Mesenchymal stem cell (in vitro differentiated cells and primary cell): ENCODE data around the gene NAT9.
A peak's percentile ranks its signal among the peaks of the same experiment; 100 is the strongest.

Experiments
- DNase-seq: peaks from one replicate; pipeline ENCODE4 v3.0.0-alpha.2; 2013
- H2AFZ ChIP-seq: one replicate; pipeline ENCODE4 v1.6.1; 2013; ENCODE audit warnings: low read depth, mild to moderate bottlenecking, control low read depth, inconsistent platforms, low read length, moderate library complexity
- H2AK5ac ChIP-seq: 2 replicates; pipeline ENCODE4 v1.6.1; 2013; ENCODE audit warnings: low read length, moderate library complexity, mild to moderate bottlenecking, inconsistent platforms; ENCODE audit not compliant: severe bottlenecking
- H2BK120ac ChIP-seq: one replicate; pipeline ENCODE4 v1.6.1; 2013; ENCODE audit warnings: low read depth, mild to moderate bottlenecking, inconsistent platforms, low read length, moderate library complexity
- H2BK12ac ChIP-seq, 2 experiments: one replicate each; pipeline ENCODE4 v1.6.1; 2013; ENCODE audit warnings: inconsistent platforms in 2 of 2, low read length in 2 of 2, mild to moderate bottlenecking in 2 of 2, moderate library complexity in 2 of 2, control low read depth in 1 of 2
- H2BK15ac ChIP-seq: one replicate; pipeline ENCODE4 v1.6.1; 2013; ENCODE audit warnings: mild to moderate bottlenecking, low read depth, inconsistent platforms; ENCODE audit not compliant: poor library complexity, severe bottlenecking
- H2BK5ac ChIP-seq: 2 replicates; pipeline ENCODE4 v1.6.1; 2013; ENCODE audit warnings: low read depth, mild to moderate bottlenecking, low read length, control low read depth, inconsistent platforms; ENCODE audit not compliant: poor library complexity, severe bottlenecking
- H3K14ac ChIP-seq, 2 experiments: one replicate each; pipeline ENCODE4 v1.6.1; 2013; ENCODE audit warnings: inconsistent platforms in 2 of 2, low read length in 2 of 2, control low read depth in 1 of 2, mild to moderate bottlenecking in 1 of 2, moderate library complexity in 1 of 2
- H3K18ac ChIP-seq, 2 experiments: one replicate each; pipeline ENCODE4 v1.6.1; 2013; ENCODE audit warnings: inconsistent platforms in 2 of 2, low read length in 2 of 2, control low read depth in 1 of 2, low read depth in 1 of 2, mild to moderate bottlenecking in 1 of 2
- H3K23ac ChIP-seq, 2 experiments: one replicate each; pipeline ENCODE4 v1.6.1; 2013; ENCODE audit warnings: inconsistent platforms in 2 of 2, low read length in 2 of 2, mild to moderate bottlenecking in 2 of 2, moderate library complexity in 2 of 2, control low read depth in 1 of 2
- H3K27ac ChIP-seq: 2 replicates; pipeline ENCODE4 v1.5.1; 2013; ENCODE audit warnings: mild to moderate bottlenecking, moderate library complexity, low read length, control low read depth, inconsistent platforms; ENCODE audit not compliant: poor library complexity, severe bottlenecking
- H3K27me3 ChIP-seq, 2 experiments: 2 replicates each; pipeline versions ENCODE4 v1.6.1 to v1.7.0; 2013; ENCODE audit warnings: low read length in 2 of 2, mild to moderate bottlenecking in 2 of 2, moderate library complexity in 2 of 2, control low read depth in 1 of 2, inconsistent platforms in 1 of 2; ENCODE audit not compliant: control insufficient read depth in 1 of 2, insufficient read depth in 1 of 2
- H3K36me3 ChIP-seq, 2 experiments: 2 replicates each; pipeline versions ENCODE4 v1.6.1 to v1.7.0; 2013; ENCODE audit warnings: low read length in 2 of 2, control low read depth in 1 of 2, inconsistent platforms in 1 of 2, low read depth in 1 of 2, mild to moderate bottlenecking in 1 of 2; ENCODE audit not compliant: insufficient read depth in 2 of 2, control insufficient read depth in 1 of 2
- H3K4ac ChIP-seq, 2 experiments: one replicate each; pipeline ENCODE4 v1.6.1; 2013; ENCODE audit warnings: inconsistent platforms in 2 of 2, low read length in 2 of 2, mild to moderate bottlenecking in 2 of 2, moderate library complexity in 2 of 2, control low read depth in 1 of 2, low read depth in 1 of 2
- H3K4me1 ChIP-seq: 2 replicates; pipeline ENCODE4 v1.6.1; 2013; ENCODE audit warnings: low read depth, low read length, control low read depth; ENCODE audit not compliant: control insufficient read depth, insufficient read depth
- H3K4me2 ChIP-seq: 2 replicates; pipeline ENCODE4 v1.6.1; 2013; ENCODE audit warnings: low read length, mild to moderate bottlenecking, inconsistent platforms; ENCODE audit not compliant: poor library complexity, severe bottlenecking
- H3K4me3 ChIP-seq, 2 experiments: 2 replicates each; pipeline versions ENCODE4 v1.5.1 to v1.7.0; 2013; ENCODE audit warnings: low read length in 2 of 2, mild to moderate bottlenecking in 2 of 2, control low read depth in 1 of 2, low read depth in 1 of 2; ENCODE audit not compliant: insufficient read depth in 1 of 2
- H3K79me1 ChIP-seq: replicated peaks from 2 replicates; pipeline ENCODE4 v1.6.1; 2013; ENCODE audit warnings: mild to moderate bottlenecking, control low read depth, low read length, inconsistent platforms; ENCODE audit not compliant: poor library complexity, severe bottlenecking
- H3K9ac ChIP-seq: 2 replicates; pipeline ENCODE4 v1.7.0; 2013; ENCODE audit warnings: mild to moderate bottlenecking, low read length, moderate library complexity
- H3K9me3 ChIP-seq: 2 replicates; pipeline ENCODE4 v1.7.0; 2013; ENCODE audit warnings: mild to moderate bottlenecking, low read length; ENCODE audit not compliant: control insufficient read depth
- H4K8ac ChIP-seq: one replicate; pipeline ENCODE4 v1.6.1; 2013; ENCODE audit warnings: inconsistent platforms, mild to moderate bottlenecking, low read length, moderate library complexity
- H4K91ac ChIP-seq: one replicate; pipeline ENCODE4 v1.6.1; 2013; ENCODE audit warnings: mild to moderate bottlenecking, low read length, inconsistent platforms
- WGBS: methylation state at CpG from one replicate; pipeline ENCODE4 v1.1.7; 2013; ENCODE audit warnings: mixed read lengths; 5-methylcytosine and 5-hydroxymethylcytosine counted together

The NAT9 gene

DNA sequence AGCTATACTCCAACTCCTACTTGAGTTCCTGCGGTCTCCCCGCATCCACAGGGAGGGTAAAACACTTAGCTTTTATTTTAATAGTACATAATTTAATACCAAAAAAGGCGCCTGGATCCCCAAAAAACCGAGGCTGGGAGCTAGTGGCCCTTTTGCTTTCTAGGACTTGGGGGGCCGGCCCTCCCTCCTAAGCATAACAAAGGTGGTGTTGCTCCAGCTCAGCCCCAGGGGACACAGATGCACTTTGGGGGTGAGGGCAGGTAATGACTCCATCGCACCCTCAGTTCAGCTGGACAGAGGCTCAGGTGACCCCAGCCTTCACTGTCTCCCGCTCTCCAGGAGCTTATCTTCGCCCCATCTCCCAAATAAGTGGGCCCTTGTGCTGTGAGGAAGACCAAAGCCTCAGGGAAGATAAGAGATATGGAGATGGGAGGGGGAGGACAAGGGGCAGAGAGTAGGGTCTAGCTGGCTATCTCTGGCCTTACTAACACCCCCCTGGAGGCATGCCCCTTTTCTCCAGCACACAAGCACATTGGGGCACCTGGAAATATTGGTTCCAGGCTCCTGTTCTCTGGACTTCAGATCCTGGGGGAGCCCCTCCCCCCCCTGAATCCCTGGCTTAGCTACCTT, 30.5 kb downstream of the NAT9 start:
- H3K23ac ChIP-seq, result no peak overlapping the region
- DNase-seq, result no peak
- H3K9ac ChIP-seq, result no peak overlapping the region
- no peaks in the 10 kb centered on the region for H3K9me3 ChIP-seq
- peak overlapping the region; percentile 80 to 89 for H2BK12ac ChIP-seq
- no peak overlapping the region for H3K4me2 ChIP-seq
- no peak overlapping the region for H3K27ac ChIP-seq
- no peaks in the 10 kb centered on the region for H3K36me3 ChIP-seq
- H3K14ac ChIP-seq, result no peak overlapping the region
- H2BK120ac ChIP-seq, result peak overlapping the region; percentile 35
- no peak overlapping the region for H2AK5ac ChIP-seq
- peak overlapping the region; percentile 73 for H2BK15ac ChIP-seq
- no peak overlapping the region for H2AFZ ChIP-seq
- H3K79me1 ChIP-seq, result peaks cover 3% of the 10 kb centered on the region
- H2BK5ac ChIP-seq, result no peak overlapping the region
- peak overlapping the region; percentile 18 for H4K91ac ChIP-seq
- 96% methylated on average over 4 of the region's 8 CpGs for WGBS
- no peak overlapping the region for H3K4me3 ChIP-seq
- peak overlapping the region in 1 of 2 experiments; percentile 49 for H3K18ac ChIP-seq
- peaks cover 0 to 37% of the 10 kb centered on the region in 2 experiments for H3K27me3 ChIP-seq
- H4K8ac ChIP-seq, result no peak overlapping the region
- peaks cover 35% of the 10 kb centered on the region for H3K4me1 ChIP-seq
- H3K4ac ChIP-seq, result peak overlapping the region in 1 of 2 experiments; percentile 24

DNA sequence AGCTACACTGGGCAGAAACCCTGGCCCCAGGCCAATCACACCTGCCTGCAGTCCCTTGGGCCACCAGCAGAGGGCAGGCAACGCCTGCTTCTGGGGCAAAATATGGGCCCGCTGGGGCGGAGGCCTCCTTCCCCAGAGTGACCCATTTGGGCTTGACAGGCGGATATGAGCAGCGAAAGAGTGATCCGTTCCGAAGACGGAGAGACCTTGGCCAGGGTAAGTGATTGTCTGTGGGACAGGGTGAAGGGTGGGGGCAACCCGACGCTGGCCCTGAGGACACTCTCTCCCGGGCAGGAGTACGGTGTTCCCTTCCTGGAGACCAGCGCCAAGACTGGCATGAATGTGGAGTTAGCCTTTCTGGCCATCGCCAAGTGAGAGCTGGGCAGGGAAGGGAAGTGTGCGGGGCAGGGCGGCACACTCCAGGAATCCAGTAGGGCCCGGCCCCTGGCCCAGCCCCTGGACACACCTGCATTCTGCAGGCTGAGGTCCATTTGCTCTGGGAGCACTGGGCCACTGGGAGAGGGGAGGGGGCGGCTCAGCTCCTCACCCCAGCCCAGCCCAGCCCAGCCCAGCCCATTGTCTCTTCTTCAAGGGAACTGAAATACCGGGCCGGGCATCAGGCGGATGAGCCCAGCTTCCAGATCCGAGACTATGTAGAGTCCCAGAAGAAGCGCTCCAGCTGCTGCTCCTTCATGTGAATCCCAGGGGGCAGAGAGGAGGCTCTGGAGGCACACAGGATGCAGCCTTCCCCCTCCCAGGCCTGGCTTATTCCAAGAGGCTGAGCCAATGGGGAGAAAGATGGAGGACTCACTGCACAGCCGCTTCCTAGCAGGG, 31.2 kb downstream of the NAT9 start:
- Histone ChIP-seq H4K8ac (peak overlapping the region; percentile 69), H3K79me1 (peaks cover 2% of the 10 kb centered on the region), H3K18ac (peak overlapping the region in 1 of 2 experiments; percentile 73), H2BK15ac (peak overlapping the region; percentile 76), H3K4ac (peak overlapping the region in 1 of 2 experiments; percentile 36), H3K9me3 (no peaks in the 10 kb centered on the region), H2BK120ac (no peak overlapping the region), H3K23ac (no peak overlapping the region), H2AFZ (no peak overlapping the region), H2AK5ac (no peak overlapping the region), H4K91ac (peak overlapping the region; percentile 70), H3K9ac (no peak overlapping the region), H3K36me3 (no peaks in the 10 kb centered on the region), H2BK12ac (peak overlapping the region in 1 of 2 experiments; percentile 9), H3K4me2 (peak overlapping the region; percentile 30), H3K14ac (no peak overlapping the region), H3K27me3 (peaks cover 0 to 43% of the 10 kb centered on the region in 2 experiments), H3K27ac (no peak overlapping the region), H3K4me3 (no peak overlapping the region), H3K4me1 (peaks cover 28% of the 10 kb centered on the region), H2BK5ac (no peak overlapping the region)
- WGBS, result 40% methylated on average over 21 of the region's 24 CpGs
- DNase-seq, result peak; percentile 68

DNA sequence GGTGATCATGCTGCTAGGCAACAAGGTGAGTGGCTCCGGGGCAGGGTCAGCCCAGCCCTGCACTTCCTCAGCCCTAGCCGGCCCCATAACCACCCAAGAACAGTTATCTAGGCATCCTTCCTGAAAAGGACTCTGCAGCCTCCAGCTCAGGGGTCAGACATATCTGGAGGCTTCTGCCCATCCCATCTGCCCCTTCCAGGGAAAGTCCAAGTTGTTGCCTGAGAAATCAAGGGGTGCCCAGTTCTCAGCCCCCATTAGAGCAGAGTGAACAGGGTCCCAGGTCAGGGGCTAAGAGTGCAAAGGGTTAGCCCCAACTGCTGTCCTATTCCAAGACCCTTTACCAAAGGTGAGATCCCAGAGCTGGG, 31.8 kb downstream of the NAT9 start:
- DNase-seq, result no peak
- Histone ChIP-seq H3K23ac (no peak overlapping the region), H2AFZ (no peak overlapping the region), H2BK12ac (peak overlapping the region; percentile 45 to 85), H4K8ac (peak overlapping the region; percentile 62), H3K9me3 (no peaks in the 10 kb centered on the region), H2BK5ac (no peak overlapping the region), H3K4me1 (peaks cover 27% of the 10 kb centered on the region), H3K79me1 (peaks cover 2% of the 10 kb centered on the region), H3K36me3 (no peaks in the 10 kb centered on the region), H3K14ac (peak overlapping the region in 1 of 2 experiments; percentile 75), H3K27ac (no peak overlapping the region), H3K4me3 (no peak overlapping the region), H3K4ac (peak overlapping the region; percentile 59 to 64), H3K18ac (no peak overlapping the region), H4K91ac (peak overlapping the region; percentile 74), H3K27me3 (peaks cover 1 to 45% of the 10 kb centered on the region in 2 experiments), H3K4me2 (no peak overlapping the region), H2BK120ac (no peak overlapping the region), H2AK5ac (no peak overlapping the region), H2BK15ac (no peak overlapping the region), H3K9ac (no peak overlapping the region)
- WGBS, result 80% methylated on average over 2 of the region's 2 CpGs

DNA sequence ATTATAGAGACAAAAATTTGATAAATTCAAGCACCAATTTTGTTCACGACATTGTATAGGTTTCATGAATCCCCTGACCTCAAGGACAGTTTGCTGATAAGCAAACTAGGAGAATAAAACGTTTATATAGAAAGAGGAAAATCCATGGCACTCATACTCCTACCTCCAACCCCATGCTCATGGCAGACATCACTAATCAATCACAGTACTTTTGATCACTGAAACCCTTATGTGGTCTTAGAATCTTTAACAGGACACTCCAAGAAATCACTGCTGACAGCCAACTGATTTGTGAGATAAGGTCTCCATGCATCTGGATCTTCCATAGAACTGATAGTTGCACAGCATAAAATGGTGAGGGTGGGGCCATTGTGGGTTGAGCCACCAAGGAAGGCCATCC, 32.4 kb downstream of the NAT9 start:
- H3K9ac ChIP-seq, result no peak overlapping the region
- no peak overlapping the region for H2BK15ac ChIP-seq
- DNase-seq, result no peak
- no peak overlapping the region for H3K14ac ChIP-seq
- H3K9me3 ChIP-seq, result no peaks in the 10 kb centered on the region
- peaks cover 28% of the 10 kb centered on the region for H3K4me1 ChIP-seq
- H3K36me3 ChIP-seq, result no peaks in the 10 kb centered on the region
- peaks cover 2% of the 10 kb centered on the region for H3K79me1 ChIP-seq
- H2AK5ac ChIP-seq, result no peak overlapping the region
- H3K23ac ChIP-seq, result no peak overlapping the region
- H3K4me2 ChIP-seq, result no peak overlapping the region
- H2AFZ ChIP-seq, result no peak overlapping the region
- no peak overlapping the region for H2BK5ac ChIP-seq
- no peak overlapping the region for H4K8ac ChIP-seq
- H3K27me3 ChIP-seq, result peaks cover 7 to 50% of the 10 kb centered on the region in 2 experiments
- no peak overlapping the region for H3K4me3 ChIP-seq
- no peak overlapping the region for H2BK120ac ChIP-seq
- WGBS, result 86% methylated on average over 2 of the region's 2 CpGs
- no peak overlapping the region for H4K91ac ChIP-seq
- peak overlapping the region in 1 of 2 experiments; percentile 59 for H3K4ac ChIP-seq
- peak overlapping the region; percentile 45 to 85 for H2BK12ac ChIP-seq
- H3K27ac ChIP-seq, result no peak overlapping the region
- H3K18ac ChIP-seq, result no peak overlapping the region
